Measurements from ENCODE around the gene AUTS2.

Gene AUTS2

DNA sequence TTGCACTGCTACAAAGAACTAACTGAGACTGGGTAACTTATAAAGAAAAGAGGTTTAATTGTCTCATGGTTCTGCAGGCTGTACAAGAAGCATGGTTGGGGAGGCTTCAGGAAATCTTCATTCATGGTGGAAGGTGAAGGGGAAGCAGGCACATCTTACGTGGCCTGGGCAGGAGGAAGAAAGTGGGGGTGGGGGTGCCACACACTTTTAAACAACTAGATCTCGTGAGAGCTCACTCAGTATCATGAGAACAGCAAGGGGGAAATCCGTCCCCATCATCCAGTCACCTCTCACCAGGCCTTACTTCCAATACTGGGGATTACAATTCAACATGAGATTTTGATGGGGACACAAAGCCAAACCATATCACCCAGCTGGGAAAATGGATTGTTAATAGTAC lies 281.7 kb downstream of the AUTS2 start:
- in situ Hi-C loops (cut with MboI; ENCODE audit: low sequenced_read_pairs), result no loop called here

DNA sequence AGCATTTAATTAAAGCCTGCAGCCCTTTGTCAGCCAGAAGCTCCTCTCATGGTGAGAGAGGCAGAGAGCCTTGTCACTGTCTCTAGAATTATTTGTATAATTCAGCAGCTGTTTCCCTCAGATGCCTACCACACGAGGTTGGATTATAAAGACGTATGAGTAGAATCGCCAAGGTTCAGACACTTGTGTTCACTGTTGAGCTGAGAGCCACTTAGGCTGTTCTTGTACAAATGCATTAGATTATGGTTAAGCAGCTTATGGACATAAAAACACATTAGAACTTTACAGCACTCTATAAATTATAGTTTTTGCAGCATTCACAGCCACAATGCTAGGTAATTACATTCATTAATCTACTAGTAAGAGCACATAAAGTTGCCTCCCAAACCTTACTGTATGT lies 282.6 kb downstream of the AUTS2 start:
- in situ Hi-C loops (cut with MboI; ENCODE audit: low sequenced_read_pairs), result no loop called here

DNA sequence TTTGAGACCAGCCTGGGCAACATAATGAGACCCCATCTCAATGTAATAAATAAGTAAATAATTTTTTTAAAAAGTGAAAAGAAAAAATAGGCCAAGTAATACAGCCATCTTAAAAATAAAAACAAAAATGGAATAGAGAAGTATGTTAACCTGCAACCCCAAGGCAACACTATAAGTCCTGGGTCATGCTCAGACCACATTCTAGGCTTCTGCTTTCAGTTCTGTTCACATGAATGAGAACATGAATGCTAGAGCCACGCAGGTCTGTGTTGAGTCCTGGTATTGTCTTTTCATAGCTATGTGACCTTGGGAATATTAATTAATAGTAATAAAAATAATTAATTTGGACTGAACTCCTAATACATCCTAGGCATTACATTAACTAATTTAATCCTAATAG lies 284.0 kb downstream of the AUTS2 start:
- in situ Hi-C loops (cut with MboI; ENCODE audit: low sequenced_read_pairs), result no loop called here

DNA sequence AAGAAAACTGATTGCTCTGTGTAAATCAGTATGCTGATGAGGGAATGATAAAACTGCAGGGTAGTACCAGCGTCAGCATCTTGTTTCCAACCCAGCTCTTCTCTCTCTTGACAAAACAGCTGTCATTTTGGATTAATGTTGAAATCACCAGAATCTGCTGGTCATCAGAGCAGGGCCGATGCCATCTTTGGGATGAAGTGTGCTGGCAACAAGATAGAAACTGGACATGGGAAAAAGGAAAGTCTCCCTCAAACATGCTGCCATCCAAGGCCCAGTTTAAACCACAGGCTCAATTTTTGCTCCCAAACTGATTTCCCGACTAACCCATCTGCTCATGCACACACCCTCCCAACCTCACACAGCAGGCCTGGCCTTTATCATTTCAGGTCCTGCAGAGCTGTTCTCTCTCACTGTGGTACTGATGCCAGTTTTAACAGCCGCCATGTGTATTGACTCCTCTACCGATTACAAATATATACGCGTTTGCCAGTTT lies 285.2 kb downstream of the AUTS2 start:
- in situ Hi-C loops (cut with MboI; ENCODE audit: low sequenced_read_pairs), result no loop called here

DNA sequence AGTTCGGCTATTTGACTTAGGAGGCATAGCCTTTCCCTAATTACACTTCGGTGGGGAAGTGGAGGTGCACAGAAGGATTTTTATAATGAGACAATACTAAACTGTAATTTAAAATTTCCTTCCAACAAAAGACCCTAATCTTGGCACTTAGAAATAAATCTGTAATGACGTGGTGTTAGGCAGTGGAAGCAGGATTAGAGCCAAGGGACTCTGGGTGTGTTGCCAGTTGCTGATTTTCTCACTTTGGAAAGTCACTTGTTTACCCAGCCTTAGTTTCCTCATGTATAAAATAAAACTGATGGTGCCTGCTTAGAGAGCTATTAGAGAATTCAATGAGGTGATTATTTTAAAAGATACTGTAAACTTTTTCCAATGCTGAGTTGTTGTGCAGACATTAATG lies 287.2 kb downstream of the AUTS2 start:
- in situ Hi-C loops (cut with MboI; ENCODE audit: low sequenced_read_pairs), result no loop called here

DNA sequence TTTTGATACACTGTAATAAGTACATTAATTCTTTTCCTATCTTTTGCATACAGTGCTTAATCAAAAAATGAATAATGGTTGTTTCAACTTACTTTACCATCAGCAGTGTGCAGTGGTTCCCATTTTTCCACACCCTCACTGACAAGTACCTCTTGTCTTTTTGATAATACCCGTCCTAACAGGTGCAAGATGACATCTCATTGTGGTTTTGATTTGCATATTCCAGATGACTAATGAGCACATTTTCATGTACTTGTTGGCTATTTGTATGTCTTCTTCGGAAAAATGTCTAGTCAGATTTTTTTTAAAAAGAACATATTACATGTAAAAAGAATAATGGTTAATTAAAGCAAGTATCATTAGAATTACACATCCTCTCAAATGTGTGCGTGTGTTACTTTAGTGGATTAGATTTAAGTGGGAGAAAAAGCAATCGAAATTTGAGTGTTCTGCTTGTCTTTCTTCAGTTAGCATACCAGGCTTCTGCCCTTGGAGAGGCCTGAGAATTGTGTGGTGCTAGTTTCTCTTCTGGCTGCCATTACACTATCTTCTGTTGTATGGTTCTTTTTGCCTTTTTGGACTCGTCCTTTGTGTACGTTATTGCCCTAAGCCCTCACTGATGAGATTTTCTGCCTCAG lies 291.2 kb downstream of the AUTS2 start:
- in situ Hi-C loops (cut with MboI; ENCODE audit: low sequenced_read_pairs), result no loop called here

DNA sequence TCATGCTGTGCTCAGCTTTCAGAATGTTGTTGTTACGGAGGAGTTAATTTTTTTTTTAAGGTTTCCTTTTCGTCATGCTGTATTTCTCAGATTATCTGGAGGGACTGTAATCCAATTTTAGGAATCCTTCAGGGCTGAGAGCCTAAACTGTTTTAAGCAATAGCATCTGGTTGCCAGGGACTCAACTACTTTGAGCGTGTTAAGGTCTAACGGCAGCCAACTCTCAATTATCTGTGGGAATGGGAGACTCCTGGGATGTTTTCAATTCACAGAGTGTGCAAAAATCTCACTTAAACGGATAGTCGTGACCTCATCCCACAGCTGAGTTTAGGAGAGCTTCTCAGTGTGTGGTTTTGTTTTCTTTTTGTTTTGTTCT lies 291.7 kb downstream of the AUTS2 start:
- in situ Hi-C loops (cut with MboI; ENCODE audit: low sequenced_read_pairs), result no loop called here

DNA sequence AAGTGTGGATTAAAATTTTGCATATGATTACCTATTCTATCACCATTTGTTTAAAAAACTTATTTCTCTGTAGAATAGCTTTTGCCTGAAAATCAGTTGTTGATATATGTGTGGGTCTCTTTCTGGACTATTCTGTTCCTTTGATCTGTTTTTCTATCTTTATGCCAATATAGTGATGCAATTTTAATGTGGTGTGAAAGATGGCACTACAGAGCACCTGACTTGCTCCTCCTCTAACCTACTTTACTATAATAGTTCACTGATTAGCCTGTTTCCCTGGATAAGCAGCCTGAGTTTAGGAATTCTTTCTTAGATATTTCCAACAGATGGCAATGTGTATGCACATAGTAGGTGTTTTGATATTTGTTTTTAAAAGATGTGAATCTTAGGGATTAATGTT lies 294.5 kb downstream of the AUTS2 start:
- in situ Hi-C loops (cut with MboI; ENCODE audit: low sequenced_read_pairs), result no loop called here

DNA sequence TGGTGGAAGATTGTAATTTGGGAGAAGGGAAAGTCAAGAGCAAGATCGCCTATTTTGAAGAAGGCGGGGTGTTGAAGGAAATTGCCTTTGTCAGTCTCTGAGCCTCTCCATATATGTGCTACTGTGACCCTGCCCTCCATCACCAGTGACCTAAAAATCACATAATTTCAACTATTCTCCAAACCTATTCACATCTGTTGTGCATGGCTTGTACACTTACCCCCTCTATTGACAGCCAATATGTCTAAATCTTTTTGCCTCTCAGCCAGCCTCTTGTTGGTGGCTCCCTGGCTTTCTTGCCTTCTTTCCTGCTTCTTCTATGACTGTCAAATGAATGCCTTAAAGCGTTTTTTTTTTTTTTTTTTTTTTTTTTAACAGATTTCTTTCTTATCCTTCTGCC lies 295.6 kb downstream of the AUTS2 start:
- in situ Hi-C loops (cut with MboI; ENCODE audit: low sequenced_read_pairs), result no loop called here

DNA sequence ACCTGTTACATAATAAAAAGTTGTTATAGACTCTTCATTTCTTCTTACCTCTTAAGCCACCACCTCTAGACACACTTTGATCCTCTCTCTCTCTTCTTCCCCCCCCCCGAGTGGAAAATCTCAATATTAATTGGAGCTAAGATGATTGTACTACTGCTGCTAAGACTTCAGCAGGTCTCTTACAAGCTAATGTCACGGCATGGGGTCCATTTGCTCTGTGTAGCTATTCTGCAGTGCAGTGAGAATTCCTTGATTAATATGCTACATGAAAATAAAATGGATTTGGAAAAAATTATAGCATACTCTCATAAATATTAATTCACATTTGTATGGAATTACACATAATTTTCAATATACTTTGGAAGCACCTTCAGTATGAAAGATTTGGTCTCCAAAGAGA lies 297.2 kb downstream of the AUTS2 start:
- in situ Hi-C loops (cut with MboI; ENCODE audit: low sequenced_read_pairs), result no loop called here

DNA sequence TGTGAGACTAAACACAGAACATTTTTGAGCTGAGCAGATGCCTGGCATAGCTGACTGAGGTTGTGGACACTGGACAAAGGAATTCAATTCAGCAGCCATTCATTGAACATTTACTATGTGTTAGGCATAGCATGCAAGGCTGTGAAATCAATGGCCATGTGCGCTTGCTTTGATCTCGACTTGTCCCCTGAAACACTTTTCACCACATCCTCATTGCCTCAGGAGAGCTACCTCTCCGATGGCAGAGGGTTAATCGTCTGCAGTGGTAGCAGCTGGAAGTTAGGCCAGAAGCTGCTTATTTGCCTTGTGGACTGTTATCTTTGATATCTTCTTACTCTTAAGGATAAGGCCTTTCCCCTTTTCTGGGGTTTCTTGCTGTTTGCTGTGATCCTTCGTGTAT lies 297.8 kb downstream of the AUTS2 start:
- in situ Hi-C loops (cut with MboI; ENCODE audit: low sequenced_read_pairs), result no loop called here

DNA sequence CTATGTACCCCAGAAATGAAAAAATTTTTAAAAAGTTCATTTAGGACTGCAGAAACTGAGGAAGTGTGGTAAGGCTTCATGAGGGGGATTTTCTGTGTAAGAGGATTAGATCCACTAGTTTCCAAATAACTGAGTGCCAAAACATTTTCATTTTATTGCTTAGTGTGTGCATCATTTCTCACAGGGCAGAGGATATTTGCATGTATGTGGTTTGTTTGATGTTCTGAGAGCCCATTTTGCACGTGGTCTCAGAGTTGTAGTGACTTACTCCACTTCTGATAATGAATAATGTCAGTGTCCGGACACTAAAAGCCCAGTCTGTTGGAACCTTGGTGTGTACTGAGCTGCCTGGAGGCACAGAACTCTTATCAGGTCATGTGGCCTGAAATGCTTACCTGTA lies 299.9 kb downstream of the AUTS2 start:
- in situ Hi-C loops (cut with MboI; ENCODE audit: low sequenced_read_pairs), result no loop called here

DNA sequence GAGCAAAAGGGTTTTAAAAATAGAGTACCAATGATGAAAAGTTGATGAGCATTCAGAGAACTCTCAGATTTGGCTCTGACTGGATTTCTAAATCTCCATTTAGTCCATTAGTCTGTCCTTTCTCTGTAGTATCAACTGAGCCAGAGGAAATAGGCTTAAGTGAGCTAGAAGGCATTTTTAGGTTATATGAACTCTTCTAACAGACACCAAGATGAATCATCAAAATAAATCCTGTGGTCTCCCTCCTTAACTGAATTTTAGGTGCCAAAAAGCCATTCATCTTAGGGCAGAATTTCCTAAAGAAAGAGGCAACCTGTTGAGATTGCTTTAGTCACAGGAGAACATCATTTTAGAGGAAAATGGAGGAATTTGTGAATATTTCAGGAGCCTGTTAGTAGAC lies 305.1 kb downstream of the AUTS2 start:
- in situ Hi-C loops (cut with MboI; ENCODE audit: low sequenced_read_pairs), result no loop called here

DNA sequence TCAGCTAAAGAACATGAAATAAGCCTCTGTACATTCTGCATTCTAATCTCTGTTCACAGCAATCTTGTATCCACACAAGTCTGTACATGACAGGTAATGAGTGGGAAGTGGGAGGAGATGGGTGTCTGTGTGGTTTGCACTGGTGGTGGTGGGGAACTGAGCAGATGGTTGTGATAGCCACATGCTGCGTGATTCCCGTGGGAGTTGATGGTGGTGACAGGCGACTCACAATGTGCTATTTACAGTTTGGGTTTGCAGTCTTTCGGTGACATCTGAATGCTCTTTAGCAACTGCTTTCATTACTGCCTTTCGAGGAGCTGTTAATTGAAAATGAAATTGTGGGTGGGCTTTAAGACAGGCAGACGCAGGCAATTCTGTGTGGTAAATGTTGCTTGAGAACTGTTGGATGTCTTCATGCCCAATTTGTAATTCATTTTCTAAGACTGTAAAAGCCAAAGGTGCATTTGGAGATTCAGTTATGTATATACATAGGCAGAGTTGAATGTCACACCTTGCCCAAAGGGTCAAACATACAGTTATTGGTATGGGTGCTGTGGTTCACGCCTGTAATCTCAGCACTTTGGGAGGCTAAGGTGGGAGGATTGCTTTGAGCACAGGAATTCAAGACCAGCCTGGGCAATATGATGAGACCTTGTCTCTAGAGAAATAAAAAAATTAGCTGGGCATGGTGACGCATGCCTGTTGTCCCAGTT lies 308.2 kb downstream of the AUTS2 start:
- in situ Hi-C loops (cut with MboI; ENCODE audit: low sequenced_read_pairs), result no loop called here

DNA sequence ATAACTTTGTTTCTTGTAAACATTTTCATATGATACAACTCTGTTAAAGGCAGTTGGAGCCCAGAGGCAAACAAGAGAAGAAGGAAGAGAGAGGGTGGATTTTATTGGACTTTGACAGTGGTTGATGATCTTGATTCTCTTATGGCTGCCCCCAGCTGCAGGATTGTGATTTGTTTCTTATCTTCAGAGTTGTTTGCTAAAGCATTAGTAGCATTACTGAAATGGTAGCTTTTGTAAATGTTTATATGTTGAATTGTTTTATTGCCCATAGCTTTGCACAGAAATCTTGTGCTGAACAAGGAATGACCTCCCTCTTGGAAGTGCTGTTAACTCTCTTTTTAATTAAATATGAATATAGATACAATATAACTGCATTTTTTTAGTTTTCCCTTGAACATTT lies 309.4 kb downstream of the AUTS2 start:
- in situ Hi-C loops (cut with MboI; ENCODE audit: low sequenced_read_pairs), result no loop called here

DNA sequence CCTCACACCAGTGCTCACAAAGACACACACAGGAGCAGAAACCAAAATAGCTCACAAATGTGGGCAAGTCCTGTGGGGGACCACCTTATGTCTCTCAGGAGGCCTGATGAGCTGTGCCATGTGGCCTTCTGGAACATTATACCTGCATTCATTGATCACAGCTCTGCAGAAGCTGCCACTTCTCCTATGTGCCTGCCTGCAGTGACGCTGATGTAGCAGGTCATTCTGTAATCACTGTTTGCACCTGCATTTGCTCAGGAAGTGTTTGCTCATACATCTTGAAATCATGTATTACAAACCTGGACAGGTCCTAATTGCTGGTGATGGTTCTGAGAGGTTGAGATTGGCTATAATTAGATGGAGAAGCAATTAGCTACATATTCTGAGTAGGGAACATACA lies 310.2 kb downstream of the AUTS2 start:
- in situ Hi-C loops (cut with MboI; ENCODE audit: low sequenced_read_pairs), result no loop called here

DNA sequence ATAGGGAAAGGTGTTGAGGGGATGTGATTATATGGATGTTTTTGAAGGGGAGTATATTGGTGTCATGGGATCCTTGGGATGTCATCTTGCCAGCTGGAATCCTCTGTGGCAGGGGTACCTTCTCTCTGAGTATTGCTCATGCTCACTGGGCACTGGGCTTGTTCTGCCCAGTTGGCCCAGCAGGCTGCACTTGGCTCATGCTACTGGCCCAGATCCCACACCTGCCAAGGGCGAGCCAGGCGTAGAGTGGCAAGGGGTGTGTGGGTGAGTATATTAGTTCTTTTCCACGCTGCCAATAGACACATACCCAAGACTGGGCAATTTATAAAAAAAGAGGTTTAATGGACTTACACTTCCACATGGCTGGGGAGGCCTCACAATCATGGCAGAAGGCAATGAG lies 311.9 kb downstream of the AUTS2 start:
- in situ Hi-C loops (cut with MboI; ENCODE audit: low sequenced_read_pairs), result no loop called here

DNA sequence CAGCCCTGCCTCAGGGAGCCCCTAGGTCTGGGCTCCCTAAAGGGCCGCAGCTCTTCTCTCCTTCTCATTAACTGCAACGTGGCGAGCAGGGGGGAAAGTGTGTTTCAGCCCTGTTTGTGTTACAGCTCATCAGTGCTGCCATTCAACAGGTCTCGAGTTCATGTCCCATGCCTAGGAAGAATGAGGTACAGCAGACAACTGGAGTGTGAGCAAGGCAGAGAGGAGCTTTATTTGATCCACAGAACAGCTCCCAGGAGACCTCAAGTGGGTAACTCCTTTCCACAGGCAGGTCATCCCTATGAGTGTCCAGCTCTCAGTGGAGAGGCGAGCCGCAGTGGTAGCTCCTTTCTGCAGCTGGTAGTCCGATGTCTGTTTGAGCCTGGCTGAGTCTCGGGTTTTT lies 313.1 kb downstream of the AUTS2 start:
- in situ Hi-C loops (cut with MboI; ENCODE audit: low sequenced_read_pairs), result no loop called here

DNA sequence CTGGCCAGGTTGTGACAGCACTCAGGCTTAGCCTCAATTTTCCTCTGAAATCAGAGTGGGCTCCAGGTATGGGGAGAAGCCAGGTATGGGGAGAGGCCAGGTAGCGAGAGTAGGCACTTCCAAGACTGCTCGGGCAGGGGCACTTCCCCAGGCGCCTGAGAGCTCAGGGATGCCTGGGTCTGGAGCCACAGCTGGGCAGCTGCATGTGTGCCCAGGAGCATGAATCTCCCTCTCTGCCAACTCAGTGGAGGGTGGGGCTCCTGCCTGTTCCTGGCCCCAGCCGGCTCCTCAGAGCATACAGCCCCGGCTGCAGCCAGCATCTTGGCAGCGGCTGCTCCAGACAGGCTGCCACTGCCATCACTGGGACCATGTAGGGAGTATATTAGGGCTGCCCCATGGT lies 313.9 kb downstream of the AUTS2 start:
- in situ Hi-C loops (cut with MboI; ENCODE audit: low sequenced_read_pairs), result no loop called here

DNA sequence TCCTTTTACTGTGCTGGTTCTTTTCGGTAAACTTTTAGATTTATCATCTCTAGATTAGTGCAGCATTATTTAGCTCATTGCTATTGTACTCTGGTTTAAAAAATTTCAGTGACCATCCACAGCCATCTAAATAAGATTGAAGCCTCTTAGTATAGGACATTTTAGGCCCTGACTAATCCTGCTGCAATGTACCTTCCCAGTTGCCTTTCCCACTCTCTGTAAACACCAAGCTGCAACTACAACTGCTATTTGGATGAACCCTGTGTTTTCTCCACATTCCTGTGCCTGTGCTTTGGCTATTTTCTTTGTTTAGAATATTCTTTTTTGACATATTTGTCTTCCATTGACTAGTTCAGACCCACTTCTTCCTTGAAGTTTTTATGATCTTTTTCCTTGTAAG lies 314.6 kb downstream of the AUTS2 start:
- in situ Hi-C loops (cut with MboI; ENCODE audit: low sequenced_read_pairs), result no loop called here

DNA sequence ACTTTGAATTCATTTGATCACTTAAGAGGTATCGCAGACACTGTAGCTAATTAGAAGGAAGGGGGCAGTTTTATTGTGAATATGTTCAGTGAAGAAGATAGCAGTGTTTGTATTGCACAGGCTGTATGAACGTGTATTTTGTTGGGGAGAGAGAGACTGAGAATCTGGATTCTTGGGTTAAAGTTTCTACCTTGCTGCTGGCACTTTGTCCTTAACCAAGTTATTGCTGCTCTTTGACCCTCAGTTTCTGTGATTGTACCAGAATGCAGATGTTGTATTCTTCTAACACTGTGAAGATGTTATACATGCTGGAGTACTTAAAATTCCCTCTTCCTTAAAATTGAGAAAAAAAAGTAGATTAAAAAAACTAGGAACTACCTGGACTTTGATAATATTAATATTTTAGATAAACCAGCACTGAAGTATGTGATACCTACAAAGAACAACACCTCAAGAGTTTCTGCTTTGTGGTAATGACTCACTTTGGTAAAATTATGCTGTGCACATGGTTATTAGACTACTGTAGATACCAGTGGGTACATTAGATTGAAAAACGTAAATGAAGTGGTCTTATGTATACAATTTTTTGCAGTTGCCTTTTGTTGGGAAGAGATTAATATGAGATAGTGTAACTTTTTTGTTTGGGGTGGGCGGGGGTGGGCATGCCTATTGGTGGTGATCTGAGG lies 321.3 kb downstream of the AUTS2 start:
- in situ Hi-C loops (cut with MboI; ENCODE audit: low sequenced_read_pairs), result no loop called here

DNA sequence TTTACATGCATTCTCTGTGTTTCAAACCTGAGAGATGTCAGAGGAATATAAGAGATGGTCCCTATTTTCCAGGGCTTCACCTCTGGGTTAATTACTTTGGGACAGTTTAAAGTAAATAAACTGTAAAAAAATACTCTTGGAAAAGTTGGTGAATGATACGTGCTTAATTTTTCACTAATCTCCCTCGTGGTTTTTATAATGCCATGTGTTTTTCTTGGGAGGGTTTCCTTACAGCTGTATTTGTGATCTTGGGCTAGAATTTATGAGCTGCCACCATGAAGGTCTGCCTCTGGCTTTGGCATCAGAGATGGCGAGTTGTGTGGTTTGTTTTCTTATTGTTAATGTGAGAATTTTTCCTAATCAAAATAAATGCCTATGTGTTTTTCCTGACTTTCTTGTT lies 322.5 kb downstream of the AUTS2 start:
- in situ Hi-C loops (cut with MboI; ENCODE audit: low sequenced_read_pairs), result no loop called here

Measured in HL-60/S4 treated with retinoic acid at 250 ng/mL for 4 days and 3 days (cell line).